Measurements from ENCODE around the gene ADGRE1.

- TF ChIP-seq RAD21 (conservative IDR thresholded peaks at IDR 0.05), result no peak
- TF ChIP-seq CTCF (IDR thresholded peaks at IDR 0.05; ENCODE audit: poor library complexity, severe bottlenecking), result no peak
- no peak for TF ChIP-seq EP300 (conservative IDR thresholded peaks at IDR 0.05; ENCODE audit: poor library complexity, severe bottlenecking)
- TF ChIP-seq POLR2AphosphoS5 (IDR thresholded peaks at IDR 0.05), result no peak
- TF ChIP-seq MXI1 (conservative IDR thresholded peaks at IDR 0.05; ENCODE audit: poor library complexity, severe bottlenecking), result no peak
- no peak for TF ChIP-seq EZH2 (IDR thresholded peaks at IDR 0.05; ENCODE audit: borderline replicate concordance, insufficient read depth, low read length, poor library complexity, severe bottlenecking)
- no peak for TF ChIP-seq REST (IDR thresholded peaks at IDR 0.05; ENCODE audit: borderline replicate concordance)
These were observed 36.0 kb upstream of the ADGRE1 start for GRCh38 chr19:6851359-6851758.
